SK-N-SH (cell line): Measurements from ENCODE around the gene GABRG3. TPM values are rescaled to one million over a fixed set of nuclear protein-coding genes. Genes with fewer than 3 reads are reported as not detected.
A peak's percentile ranks its signal among the peaks of the same experiment; 100 is the strongest.
"Not testable (repeated sequence)": the region's sequence is repeated elsewhere in the genome, so short reads cannot be mapped to it uniquely, and the experiment has no call there.

Source experiments
- CTCF ChIA-PET: fragments of 300-600, 350-600 bp; formaldehyde crosslinking; extraction: SDS; loops from one replicate; lab custom pipeline; 2021; lab: Yijun Ruan, JAX
- POLR2A ChIA-PET: fragments of 350-600 bp; sonication (Branson Sonifier 250); formaldehyde crosslinking; extraction: SDS; loops from one replicate; lab custom pipeline; 2020; ENCODE audit warnings: antibody characterized with exemption, inconsistent platforms; lab: Yijun Ruan, JAX
- DNase-seq: peaks from one replicate; pipeline ENCODE4 v3.0.0; 2012
- H2AFZ ChIP-seq: fragments of 200-600 bp; sonication (generic); 2 replicates; pipeline ENCODE4 v1.8.1; 2016; ENCODE audit warnings: antibody characterized with exemption, mild to moderate bottlenecking, low read depth
- H3F3A ChIP-seq: fragments of 200-600 bp; sonication (generic); replicated peaks from 2 replicates; pipeline ENCODE3; 2016; ENCODE audit warnings: antibody characterized with exemption, mild to moderate bottlenecking; ENCODE audit not compliant: insufficient read depth
- H3K27ac ChIP-seq, 2 experiments: fragments of 200-500 bp in 1 of 2; fragments of 200-600 bp in 1 of 2; sonication (Bioruptor generic) in 1 of 2; sonication (generic), shearing (Covaris generic) in 1 of 2; 2 replicates each; pipeline versions ENCODE4 v1.5.1 to v1.6.1; 2014 to 2016; ENCODE audit warnings: low read depth in 2 of 2, inconsistent platforms in 1 of 2, low read length in 1 of 2, mild to moderate bottlenecking in 1 of 2, mixed read lengths in 1 of 2
- H3K27me3 ChIP-seq: fragments of 200-600 bp; sonication (generic), shearing (Covaris generic); 2 replicates; pipeline ENCODE4 v1.6.1; 2016; ENCODE audit warnings: mixed run types; ENCODE audit not compliant: insufficient read depth
- H3K36me3 ChIP-seq, 2 experiments: fragments of 200-500 bp in 1 of 2; fragments of 200-600 bp in 1 of 2; sonication (Bioruptor generic) in 1 of 2; sonication (generic) in 1 of 2; replicated peaks in 1 of 2; 2 replicates each; pipeline versions ENCODE3 to v1.5.1; 2014 to 2016; ENCODE audit warnings: low read length in 1 of 2, mild to moderate bottlenecking in 1 of 2; ENCODE audit not compliant: insufficient read depth in 2 of 2, control insufficient read depth in 1 of 2
- H3K4me1 ChIP-seq, 2 experiments: fragments of 200-500 bp in 1 of 2; fragments of 200-600 bp in 1 of 2; sonication (Bioruptor generic) in 1 of 2; sonication (generic), shearing (Covaris generic) in 1 of 2; 2 replicates each; pipeline versions ENCODE4 v1.5.1 to v1.6.1; 2014 to 2016; ENCODE audit warnings: low read depth in 1 of 2, low read length in 1 of 2, mixed run types in 1 of 2; ENCODE audit not compliant: insufficient read depth in 2 of 2, control insufficient read depth in 1 of 2
- H3K4me2 ChIP-seq: fragments of 200-600 bp; sonication (generic), shearing (Covaris generic); 2 replicates; pipeline ENCODE4 v1.6.1; 2017; ENCODE audit warnings: mixed run types
- H3K4me3 ChIP-seq, 2 experiments: fragments of 200-500 bp in 1 of 2; fragments of 200-600 bp in 1 of 2; sonication (Bioruptor generic) in 1 of 2; sonication (generic), shearing (Covaris generic) in 1 of 2; 2 replicates each; pipeline versions ENCODE4 v1.5.1 to v1.8.1; 2014 to 2016; ENCODE audit warnings: low read depth in 2 of 2, inconsistent platforms in 1 of 2, low read length in 1 of 2, mild to moderate bottlenecking in 1 of 2, mixed read lengths in 1 of 2, moderate library complexity in 1 of 2
- H3K79me2 ChIP-seq: fragments of 200-600 bp; sonication (generic); 2 replicates; pipeline ENCODE4 v1.8.1; 2017; ENCODE audit warnings: mild to moderate bottlenecking; ENCODE audit not compliant: insufficient read depth
- H3K9ac ChIP-seq: fragments of 200-600 bp; sonication (generic); 2 replicates; pipeline ENCODE4 v1.6.1; 2017; ENCODE audit warnings: mixed run types
- H3K9me2 ChIP-seq: fragments of 200-600 bp; sonication (generic); 2 replicates; pipeline ENCODE4 v1.6.1; 2017; ENCODE audit warnings: mixed run types
- H3K9me3 ChIP-seq: fragments of 200-600 bp; sonication (generic); 2 replicates; pipeline ENCODE4 v1.6.1; 2017; ENCODE audit warnings: mixed run types, mild to moderate bottlenecking, moderate library complexity
- H4K20me1 ChIP-seq: fragments of 200-600 bp; sonication (generic); 2 replicates; pipeline ENCODE4 v1.6.1; 2017; ENCODE audit warnings: mild to moderate bottlenecking, mixed run types; ENCODE audit not compliant: insufficient read depth
- EP300 ChIP-seq, 2 experiments: IDR thresholded peaks; 2 replicates each; pipeline versions ENCODE4 v1.4.0 to v1.6.1; 2012; ENCODE audit warnings: borderline replicate concordance in 1 of 2, low read depth in 1 of 2, low read length in 1 of 2
- FOXM1 ChIP-seq: IDR thresholded peaks from 2 replicates; pipeline ENCODE4 v1.4.0; 2012; ENCODE audit warnings: low read depth, mild to moderate bottlenecking
- GATA2 ChIP-seq: sonication (generic); formaldehyde crosslinking; IDR thresholded peaks from 2 replicates; pipeline ENCODE4 v1.5.0; 2020; ENCODE audit warnings: mild to moderate bottlenecking, missing genetic modification reagents
- IRF3 ChIP-seq: fragments of 150-350 bp; IDR thresholded peaks from 2 replicates; pipeline ENCODE4 v1.6.1; 2016; ENCODE audit warnings: mild to moderate bottlenecking, low read depth, low read length
- MXI1 ChIP-seq: IDR thresholded peaks from 2 replicates; pipeline ENCODE4 v1.6.1; 2012; ENCODE audit warnings: mild to moderate bottlenecking, low read depth, low read length, improper control_type of control experiment
- NFIC ChIP-seq: IDR thresholded peaks from 2 replicates; pipeline ENCODE4 v1.4.0; 2012; ENCODE audit warnings: borderline replicate concordance
- TEAD4 ChIP-seq: IDR thresholded peaks from 2 replicates; pipeline ENCODE4 v1.4.0; 2012; ENCODE audit warnings: mild to moderate bottlenecking, borderline replicate concordance; ENCODE audit not compliant: insufficient read depth
- YY1 ChIP-seq: IDR thresholded peaks from 2 replicates; pipeline ENCODE4 v1.4.0; 2012; ENCODE audit warnings: low read depth, mild to moderate bottlenecking
- WGBS: methylation state at CpG from one replicate; pipeline ENCODE4 v1.1.6; 2017; ENCODE audit warnings: low lambda C conversion rate; 5-methylcytosine and 5-hydroxymethylcytosine counted together
- polyA plus RNA-seq, 3 experiments: library from polyadenylated mRNA; depleted of rRNA; stranded (reverse); fragments of >200 nt; gene quantifications; 2 replicates each; pipeline ENCODE4 v1.2.3, GENCODE V29; 2012

The GABRG3 gene
- polyA plus RNA-seq, 1 of the 3 experiments (the other 2 are of a cell fraction), result not detected

GRCh38 chr15:27182561-27183110, 211.7 kb downstream of the GABRG3 start:
- Histone ChIP-seq H3K4me3 (no peak overlapping the region), H3K27me3 (no peaks in the 10 kb centered on the region), H3F3A (no peaks in the 10 kb centered on the region), H2AFZ (no peak overlapping the region), H3K79me2 (no peaks in the 10 kb centered on the region), H3K4me1 (peaks cover 0 to 9% of the 10 kb centered on the region in 2 experiments; a peak in 2 of 4 replicates), H3K9ac (no peak overlapping the region), H3K27ac (peak overlapping the region in 1 of 2 experiments; percentile 20; a peak in 1 of 4 replicates), H4K20me1 (no peaks in the 10 kb centered on the region), H3K9me2 (no peaks in the 10 kb centered on the region), H3K4me2 (no peak overlapping the region), H3K9me3 (no peaks in the 10 kb centered on the region), H3K36me3 (no peaks in the 10 kb centered on the region)
- DNase-seq, result no peak
- ChIA-PET CTCF (interaction anchor here (0.6 to 1.4 kb wide), 5 partner anchors 47 to 457 kb away, joined by 3 to 6 read pairs (median 3); no protein-coding TSS in a partner anchor), POLR2A (no interaction called here)
- WGBS, result 33% methylated on average over 11 of the region's 13 CpGs
- no peak for TF ChIP-seq GATA2 (CRISPR knock-in tag)
- no peak for TF ChIP-seq IRF3
- no peak for TF ChIP-seq YY1
- no peak for TF ChIP-seq NFIC
- no peak for TF ChIP-seq FOXM1

- no peaks in the 10 kb centered on the region for H3K79me2 ChIP-seq
- CTCF ChIA-PET, result interaction anchor here (0.6 to 1.4 kb wide), 5 partner anchors 48 to 456 kb away, joined by 3 to 6 read pairs (median 3); no protein-coding TSS in a partner anchor
- no peaks in the 10 kb centered on the region for H4K20me1 ChIP-seq
- whole genome bisulfite sequencing, result 24% methylated on average over 4 of the region's 4 CpGs
- H3K9me2 ChIP-seq, result no peaks in the 10 kb centered on the region
- no peaks in the 10 kb centered on the region for H3K9me3 ChIP-seq
- POLR2A ChIA-PET, result no interaction called here
- H3K4me3 ChIP-seq, result no peak overlapping the region
- peak; percentile 45 for DNase-seq
- H2AFZ ChIP-seq, result no peak overlapping the region
- peak overlapping the region in 1 of 2 experiments; percentile 20; a peak in 1 of 4 replicates for H3K27ac ChIP-seq
- H3K4me2 ChIP-seq, result no peak overlapping the region
- H3K9ac ChIP-seq, result no peak overlapping the region
- H3K4me1 ChIP-seq, result peaks cover 0 to 9% of the 10 kb centered on the region in 2 experiments; a peak in 2 of 4 replicates
- no peaks in the 10 kb centered on the region for H3K27me3 ChIP-seq
- no peaks in the 10 kb centered on the region for H3K36me3 ChIP-seq
- no peak for TF ChIP-seq TEAD4
- TF ChIP-seq MXI1, result 0 out of 2 replicates have a peak, but pooled peaks have one; percentile 25
- no peak; a peak in 1 of 4 replicates for TF ChIP-seq EP300 (IDR thresholded peaks at IDR 0.05; ENCODE audit: borderline replicate concordance in 1 of 2, low read depth in 1 of 2, low read length in 1 of 2)
- H3F3A ChIP-seq, result no peaks in the 10 kb centered on the region
These were observed 212.2 kb downstream of the GABRG3 start for GRCh38 chr15:27183201-27183600.

- H3K9me2 ChIP-seq, POLR2A ChIA-PET, H3K9me3 ChIP-seq, DNase-seq, H2AFZ ChIP-seq, H3K27me3 ChIP-seq, CTCF ChIA-PET, H3K4me2 ChIP-seq, H3K27ac ChIP-seq, H3K4me3 ChIP-seq, H4K20me1 ChIP-seq, H3K9ac ChIP-seq, H3K79me2 ChIP-seq, H3F3A ChIP-seq, H3K4me1 ChIP-seq, H3K36me3 ChIP-seq: not testable (repeated sequence)
- 7% methylated on average over 4 of the region's 4 CpGs for WGBS
These were observed 220.5 kb downstream of the GABRG3 start for GRCh38 chr15:27191515-27191914.
